Activated naive CD8-positive, alpha-beta T cell treated with anti-CD3 and anti-CD28 coated beads for 36 hours (primary cell): Measurements from ENCODE around the gene VGLL4. TPM values are rescaled to one million over a fixed set of nuclear protein-coding genes. Genes with fewer than 3 reads are reported as not detected.
A peak's percentile ranks its signal among the peaks of the same experiment; 100 is the strongest.
"Not testable (repeated sequence)": the region's sequence is repeated elsewhere in the genome, so short reads cannot be mapped to it uniquely, and the experiment has no call there.

Experiments
- DNase-seq: peaks from one replicate; pipeline ENCODE4 v3.0.0; 2021
- H3K27ac Mint-ChIP-seq: one replicate; pipeline ENCODE4 v1.8.0; 2022; ENCODE audit warnings: mild to moderate bottlenecking, moderate library complexity, mixed read lengths
- H3K27me3 Mint-ChIP-seq: one replicate; pipeline ENCODE4 v1.8.0; 2022; ENCODE audit warnings: mild to moderate bottlenecking, mixed read lengths
- H3K36me3 Mint-ChIP-seq: one replicate; pipeline ENCODE4 v1.8.0; 2021; ENCODE audit warnings: mild to moderate bottlenecking, mixed read lengths
- H3K4me1 Mint-ChIP-seq: one replicate; pipeline ENCODE4 v1.8.0; 2021; ENCODE audit warnings: mixed read lengths
- H3K4me3 Mint-ChIP-seq: one replicate; pipeline ENCODE4 v1.8.0; 2022; ENCODE audit warnings: mild to moderate bottlenecking, moderate library complexity, mixed read lengths
- H3K9me3 Mint-ChIP-seq: one replicate; pipeline ENCODE4 v1.8.0; 2022; ENCODE audit warnings: mixed read lengths
- total RNA-seq, 2 experiments: library from RNA; stranded (reverse); gene quantifications; one replicate each; pipeline ENCODE4 v1.2.3, GENCODE V29; 2021

VGLL4 gene
- total RNA-seq, result 10 to 100 TPM; 44.0 to 44.8 TPM

- Mint-ChIP-seq H3K27me3 (no peaks in the 10 kb centered on the region), H3K27ac (peak within 1 kb of the TSS; percentile 98), H3K4me1 (peaks cover 32% of the 10 kb centered on the region), H3K36me3 (peaks cover 20% of the 10 kb centered on the region), H3K4me3 (peak within 1 kb of the TSS; percentile 93), H3K9me3 (no peaks in the 10 kb centered on the region)
- peak; percentile 76 for DNase-seq
These were observed at the start of gene VGLL4 for GRCh38 chr3:11643605-11644087. TSS of gene VGLL4 (minus strand) at chr3:11643915. CDS start at chr3:11643518, 397 bp downstream.

- Mint-ChIP-seq H3K4me1 (no peaks in the 10 kb centered on the region), H3K27ac (no peak overlapping the region), H3K4me3 (no peak overlapping the region), H3K9me3 (no peaks in the 10 kb centered on the region), H3K36me3 (peaks cover 1% of the 10 kb centered on the region), H3K27me3 (no peaks in the 10 kb centered on the region)
- DNase-seq, result no peak
These were observed 48.8 kb upstream of the VGLL4 start for GRCh38 chr3:11692532-11692813.

GRCh38 chr3:11691767-11692531 lies 48.2 kb upstream of the VGLL4 start:
- H3K4me3 Mint-ChIP-seq, result no peak overlapping the region
- no peak overlapping the region for H3K27ac Mint-ChIP-seq

GRCh38 chr3:11690863-11691766 lies 47.4 kb upstream of the VGLL4 start:
- no peak for DNase-seq
- peaks cover 1% of the 10 kb centered on the region for H3K36me3 Mint-ChIP-seq
- H3K27me3 Mint-ChIP-seq, result no peaks in the 10 kb centered on the region
- no peaks in the 10 kb centered on the region for H3K4me1 Mint-ChIP-seq
- no peak overlapping the region for H3K4me3 Mint-ChIP-seq
- no peaks in the 10 kb centered on the region for H3K9me3 Mint-ChIP-seq
- no peak overlapping the region for H3K27ac Mint-ChIP-seq

More at GRCh38 chr3:11691767-11692531, 48.2 kb upstream of the VGLL4 start:
- Mint-ChIP-seq H3K27me3 (no peaks in the 10 kb centered on the region), H3K9me3 (no peaks in the 10 kb centered on the region), H3K4me1 (no peaks in the 10 kb centered on the region), H3K36me3 (peaks cover 1% of the 10 kb centered on the region)
- DNase-seq, result no peak

- H3K36me3 Mint-ChIP-seq, result peaks cover 5% of the 10 kb centered on the region
- no peak overlapping the region for H3K4me3 Mint-ChIP-seq
- no peak overlapping the region for H3K27ac Mint-ChIP-seq
- H3K4me1 Mint-ChIP-seq, result no peaks in the 10 kb centered on the region
- no peaks in the 10 kb centered on the region for H3K27me3 Mint-ChIP-seq
- DNase-seq, result no peak
- no peaks in the 10 kb centered on the region for H3K9me3 Mint-ChIP-seq
These were observed 46.0 kb upstream of the VGLL4 start for GRCh38 chr3:11689749-11690148.

- H3K27me3 Mint-ChIP-seq, H3K9me3 Mint-ChIP-seq, H3K36me3 Mint-ChIP-seq, H3K27ac Mint-ChIP-seq, DNase-seq, H3K4me1 Mint-ChIP-seq, H3K4me3 Mint-ChIP-seq: not testable (repeated sequence)
These were observed 41.3 kb upstream of the VGLL4 start for GRCh38 chr3:11684980-11685379.

- peaks cover 2% of the 10 kb centered on the region for H3K36me3 Mint-ChIP-seq
- H3K4me1 Mint-ChIP-seq, result no peaks in the 10 kb centered on the region
- H3K27me3 Mint-ChIP-seq, result no peaks in the 10 kb centered on the region
- DNase-seq, result no peak
- H3K9me3 Mint-ChIP-seq, result no peaks in the 10 kb centered on the region
- H3K4me3 Mint-ChIP-seq, result no peak overlapping the region
- H3K27ac Mint-ChIP-seq, result no peak overlapping the region
These were observed 36.8 kb upstream of the VGLL4 start for GRCh38 chr3:11680509-11680908.

GRCh38 chr3:11679964-11680363 lies 36.2 kb upstream of the VGLL4 start:
- H3K27me3 Mint-ChIP-seq, result no peaks in the 10 kb centered on the region
- H3K36me3 Mint-ChIP-seq, result no peaks in the 10 kb centered on the region
- no peaks in the 10 kb centered on the region for H3K9me3 Mint-ChIP-seq
- H3K4me1 Mint-ChIP-seq, result no peaks in the 10 kb centered on the region
- H3K4me3 Mint-ChIP-seq, result no peak overlapping the region
- no peak for DNase-seq
- H3K27ac Mint-ChIP-seq, result no peak overlapping the region

GRCh38 chr3:11672363-11672762 lies 28.6 kb upstream of the VGLL4 start:
- no peak overlapping the region for H3K4me3 Mint-ChIP-seq
- no peaks in the 10 kb centered on the region for H3K36me3 Mint-ChIP-seq
- DNase-seq, result no peak
- H3K27me3 Mint-ChIP-seq, result no peaks in the 10 kb centered on the region
- H3K9me3 Mint-ChIP-seq, result no peaks in the 10 kb centered on the region
- no peak overlapping the region for H3K27ac Mint-ChIP-seq
- H3K4me1 Mint-ChIP-seq, result peaks cover 6% of the 10 kb centered on the region

- no peak overlapping the region for H3K27ac Mint-ChIP-seq
- DNase-seq, result no peak
- H3K4me1 Mint-ChIP-seq, result peaks cover 6% of the 10 kb centered on the region
- no peaks in the 10 kb centered on the region for H3K36me3 Mint-ChIP-seq
- no peak overlapping the region for H3K4me3 Mint-ChIP-seq
- no peaks in the 10 kb centered on the region for H3K9me3 Mint-ChIP-seq
- H3K27me3 Mint-ChIP-seq, result no peaks in the 10 kb centered on the region
These were observed 28.0 kb upstream of the VGLL4 start for GRCh38 chr3:11671648-11672100.

- H3K27me3 Mint-ChIP-seq, result no peaks in the 10 kb centered on the region
These were observed 24.8 kb upstream of the VGLL4 start for GRCh38 chr3:11668243-11669235.

GRCh38 chr3:11665331-11665730 lies 21.6 kb upstream of the VGLL4 start:
- Mint-ChIP-seq H3K27ac (no peak overlapping the region), H3K9me3 (no peaks in the 10 kb centered on the region), H3K4me1 (no peaks in the 10 kb centered on the region), H3K36me3 (no peaks in the 10 kb centered on the region), H3K4me3 (no peak overlapping the region), H3K27me3 (no peaks in the 10 kb centered on the region)
- DNase-seq, result no peak

More at GRCh38 chr3:11668243-11669235, 24.8 kb upstream of the VGLL4 start:
- no peak overlapping the region for H3K4me3 Mint-ChIP-seq
- H3K4me1 Mint-ChIP-seq, result peaks cover 6% of the 10 kb centered on the region
- no peaks in the 10 kb centered on the region for H3K36me3 Mint-ChIP-seq
- no peak overlapping the region for H3K27ac Mint-ChIP-seq
- H3K9me3 Mint-ChIP-seq, result no peaks in the 10 kb centered on the region
- no peak for DNase-seq

GRCh38 chr3:11662392-11662990 lies 18.8 kb upstream of the VGLL4 start:
- H3K36me3 Mint-ChIP-seq, result no peaks in the 10 kb centered on the region

GRCh38 chr3:11661827-11662226 lies 18.1 kb upstream of the VGLL4 start:
- no peaks in the 10 kb centered on the region for H3K27me3 Mint-ChIP-seq
- H3K4me3 Mint-ChIP-seq, result no peak overlapping the region
- H3K36me3 Mint-ChIP-seq, result no peaks in the 10 kb centered on the region
- no peaks in the 10 kb centered on the region for H3K4me1 Mint-ChIP-seq
- no peak overlapping the region for H3K27ac Mint-ChIP-seq
- DNase-seq, result no peak
- H3K9me3 Mint-ChIP-seq, result no peaks in the 10 kb centered on the region

More at GRCh38 chr3:11662392-11662990, 18.8 kb upstream of the VGLL4 start:
- Mint-ChIP-seq H3K4me3 (no peak overlapping the region), H3K27ac (no peak overlapping the region), H3K27me3 (no peaks in the 10 kb centered on the region), H3K9me3 (no peaks in the 10 kb centered on the region), H3K4me1 (no peaks in the 10 kb centered on the region)
- DNase-seq, result no peak
